ENCODE measurements around the gene STRN3. TPM values are rescaled to one million over a fixed set of nuclear protein-coding genes. Genes with fewer than 3 reads are reported as not detected.

The STRN3 gene
- total RNA-seq, 6 experiments from 2014 or later = 19.5 to 28.0 (median 21.5) TPM

GRCh38 chr14:30888480-30889243 lies 137.5 kb downstream of the STRN3 start:
- 83% methylated on average over 2 of the region's 5 CpGs for WGBS (ENCODE audit: insufficient coverage, low coverage, low lambda C conversion rate, missing lambda C conversion rate)
- ATAC-seq = peak in 2 of 4 donors; percentile 26 to 38

GRCh38 chr14:30885840-30886740 lies 140.1 kb downstream of the STRN3 start:
- no peaks in the 10 kb centered on the region for H3K36me3 ChIP-seq
- no peaks in the 10 kb centered on the region for H3K27me3 ChIP-seq
- DNase-seq (no peak), ATAC-seq (peak in 3 of 4 donors; percentile 23 to 41 (median 33))
- no peaks in the 10 kb centered on the region for H3K4me1 ChIP-seq
- no peak overlapping the region for H3K27ac ChIP-seq
- 50% methylated on average over 7 of the region's 7 CpGs for WGBS (ENCODE audit: insufficient coverage, low coverage, low lambda C conversion rate, missing lambda C conversion rate)
- no peak for TF ChIP-seq POLR2A (IDR thresholded peaks at IDR 0.05)
- no peak for TF ChIP-seq CTCF (IDR thresholded peaks at IDR 0.05)
- H3K4me3 ChIP-seq = no peak overlapping the region
- no peaks in the 10 kb centered on the region for H3K9me3 ChIP-seq
- intact Hi-C loops (cut with DNase I) = no loop called here

More at GRCh38 chr14:30888480-30889243, 137.5 kb downstream of the STRN3 start:
- no peaks in the 10 kb centered on the region for H3K9me3 ChIP-seq
- intact Hi-C loops (cut with DNase I) = no loop called here
- H3K27ac ChIP-seq = no peak overlapping the region
- no peak for DNase-seq
- no peaks in the 10 kb centered on the region for H3K27me3 ChIP-seq
- no peaks in the 10 kb centered on the region for H3K4me1 ChIP-seq
- TF ChIP-seq POLR2A (IDR thresholded peaks at IDR 0.05) (no peak), CTCF (IDR thresholded peaks at IDR 0.05) (no peak)
- no peaks in the 10 kb centered on the region for H3K36me3 ChIP-seq
- H3K4me3 ChIP-seq = no peak overlapping the region

- H3K4me1 ChIP-seq = no peaks in the 10 kb centered on the region
- H3K27me3 ChIP-seq = no peaks in the 10 kb centered on the region
- H3K4me3 ChIP-seq = no peak overlapping the region
- no peaks in the 10 kb centered on the region for H3K36me3 ChIP-seq
- WGBS (ENCODE audit: insufficient coverage, low coverage, low lambda C conversion rate, missing lambda C conversion rate) = 67% methylated on average over 3 of the region's 3 CpGs
- intact Hi-C loops (cut with DNase I) = no loop called here
- DNase-seq (no peak), ATAC-seq (no peak)
- H3K27ac ChIP-seq = no peak overlapping the region
- no peak for TF ChIP-seq CTCF (IDR thresholded peaks at IDR 0.05)
- no peak for TF ChIP-seq POLR2A (IDR thresholded peaks at IDR 0.05)
- no peaks in the 10 kb centered on the region for H3K9me3 ChIP-seq
These were observed 141.3 kb downstream of the STRN3 start for GRCh38 chr14:30884901-30885300.

GRCh38 chr14:30883508-30884294 lies 142.5 kb downstream of the STRN3 start:
- H3K36me3 ChIP-seq = no peaks in the 10 kb centered on the region
- no peaks in the 10 kb centered on the region for H3K27me3 ChIP-seq
- no peak overlapping the region for H3K4me3 ChIP-seq
- 87% methylated on average over 6 of the region's 6 CpGs for WGBS (ENCODE audit: insufficient coverage, low coverage, low lambda C conversion rate, missing lambda C conversion rate)
- intact Hi-C loops (cut with DNase I) = no loop called here
- H3K27ac ChIP-seq = no peak overlapping the region
- no peaks in the 10 kb centered on the region for H3K4me1 ChIP-seq
- H3K9me3 ChIP-seq = no peaks in the 10 kb centered on the region
- TF ChIP-seq POLR2A (IDR thresholded peaks at IDR 0.05) = no peak
- TF ChIP-seq CTCF (IDR thresholded peaks at IDR 0.05) = no peak
- DNase-seq = no peak
- no peak for ATAC-seq

All from right lobe of liver (tissue), 6 donors.